Medulla oblongata (tissue), 1 donor: Measurements from ENCODE around the gene NKAPD1.
"Not testable (repeated sequence)": the region's sequence is repeated elsewhere in the genome, so short reads cannot be mapped to it uniquely, and the experiment has no call there.

Experiments
- DNase-seq: peaks from one replicate; pipeline ENCODE4 v3.0.0-alpha.2; 2015; ENCODE audit errors: extremely low spot score

NKAPD1 gene, protein sequence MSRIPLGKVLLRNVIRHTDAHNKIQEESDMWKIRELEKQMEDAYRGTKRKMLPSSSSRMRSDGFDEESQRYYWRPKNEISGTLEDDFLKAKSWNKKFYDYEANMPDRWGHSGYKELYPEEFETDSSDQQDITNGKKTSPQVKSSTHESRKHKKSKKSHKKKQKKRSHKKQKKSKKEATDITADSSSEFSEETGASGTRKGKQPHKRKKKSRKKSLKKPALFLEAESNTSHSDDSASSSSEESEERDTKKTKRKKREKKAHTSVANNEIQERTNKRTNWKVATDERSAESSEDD

GRCh38 chr11:112073941-112074811 lies at the start of gene NKAPD1, which contains the start of gene PIH1D2:
Gene NKAPD1 (plus strand): TSS chr11:112074299. CDS start chr11:112075575, 1,276 bp downstream.
Gene PIH1D2 (minus strand): TSS chr11:112074017. CDS start chr11:112073174, 843 bp downstream.
- peak; percentile 90 for DNase-seq

- peak; percentile 78 for DNase-seq
Observed at GRCh38 chr11:112024773-112025678, 49.1 kb upstream of the NKAPD1 start, which contains the start of gene DLAT. Gene DLAT (plus strand): TSS chr11:112025408. CDS start chr11:112025473, 65 bp downstream.

DNA sequence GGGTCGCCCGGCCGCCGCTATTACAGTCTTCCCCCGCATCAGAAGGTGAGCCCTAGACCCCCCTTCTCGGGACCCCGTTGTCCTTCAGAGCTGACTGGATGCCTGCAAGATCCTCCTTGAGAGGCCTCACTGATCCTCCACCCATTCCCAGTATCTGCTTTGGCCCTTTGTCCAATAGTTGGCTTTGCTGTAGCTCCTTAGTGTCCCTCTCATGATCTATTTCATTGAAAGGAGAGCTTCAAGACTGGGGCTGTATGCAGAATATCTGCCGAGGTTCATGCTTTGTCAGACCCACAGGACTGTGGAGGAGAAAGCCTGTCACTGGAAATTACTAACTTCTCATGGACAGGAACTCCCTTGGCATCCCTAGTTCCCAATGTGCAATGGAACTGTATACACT lies 48.4 kb upstream of the NKAPD1 start:
- no peak for DNase-seq

DNA sequence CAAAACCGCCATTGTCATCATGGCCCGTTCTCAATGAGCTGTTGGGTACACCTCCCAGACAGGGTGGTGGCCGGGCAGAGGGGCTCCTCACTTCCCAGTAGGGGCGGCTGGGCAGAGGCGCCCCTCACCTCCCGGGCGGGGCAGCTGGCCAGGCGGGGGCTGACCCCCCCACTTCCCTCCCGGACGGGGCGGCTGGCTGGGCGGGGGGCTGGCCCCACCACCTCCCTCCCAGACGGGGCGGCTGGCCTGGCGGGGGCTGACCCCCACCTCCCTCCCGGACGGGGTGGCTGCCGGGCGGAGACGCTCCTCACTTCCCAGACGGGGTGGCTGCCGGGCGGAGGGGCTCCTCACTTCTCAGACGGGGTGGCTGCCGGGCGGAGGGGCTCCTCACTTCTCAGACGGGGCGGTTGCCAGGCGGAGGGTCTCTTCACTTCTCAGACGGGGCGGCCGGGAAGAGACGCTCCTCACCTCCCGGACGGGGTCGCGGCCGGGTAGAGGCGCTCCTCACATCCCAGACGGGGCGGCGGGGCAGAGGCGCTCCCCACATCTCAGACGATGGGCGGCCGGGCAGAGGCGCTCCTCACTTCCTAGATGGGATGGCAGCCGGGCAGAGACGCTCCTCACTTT lies 47.2 kb upstream of the NKAPD1 start:
- DNase-seq = not testable (repeated sequence)

DNA sequence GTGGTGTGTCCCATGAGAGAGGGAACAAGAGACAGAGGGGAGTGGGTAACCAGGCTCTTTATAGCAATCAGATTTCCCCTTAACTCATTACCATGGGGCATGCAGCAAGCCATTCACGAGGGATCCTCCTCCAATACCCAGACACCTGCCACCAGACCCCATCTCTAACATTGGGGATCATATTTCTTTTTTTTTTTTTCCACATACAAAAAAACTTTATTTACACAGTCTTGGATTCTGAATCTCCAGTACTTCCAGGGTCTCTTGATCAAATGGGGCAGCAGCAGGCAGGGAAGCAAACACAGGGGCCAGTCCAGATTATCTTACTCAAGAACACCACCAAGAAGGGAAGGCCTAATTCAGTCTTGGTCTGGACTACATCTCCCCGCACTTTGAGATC lies 44.6 kb upstream of the NKAPD1 start:
- DNase-seq = no peak

DNA sequence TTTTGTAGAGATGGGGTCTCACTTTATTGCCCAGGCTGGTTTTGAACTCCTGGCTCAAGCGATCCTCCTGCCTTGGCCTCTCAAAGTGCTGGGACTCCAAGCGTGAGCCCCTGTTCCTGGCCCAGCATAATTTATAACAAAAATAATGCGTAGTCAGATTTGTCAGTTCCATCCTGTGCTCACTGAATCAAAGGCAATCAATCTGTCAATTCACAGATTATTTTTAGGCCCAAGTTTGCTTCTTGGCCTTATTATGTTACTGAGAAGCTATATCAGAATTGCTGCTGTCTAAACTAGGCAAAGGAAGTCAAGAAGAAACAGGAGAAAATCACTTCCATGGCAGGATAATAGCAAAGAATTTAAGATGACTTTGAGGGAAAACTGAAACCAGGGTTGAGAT lies 40.2 kb upstream of the NKAPD1 start:
- no peak for DNase-seq

DNA sequence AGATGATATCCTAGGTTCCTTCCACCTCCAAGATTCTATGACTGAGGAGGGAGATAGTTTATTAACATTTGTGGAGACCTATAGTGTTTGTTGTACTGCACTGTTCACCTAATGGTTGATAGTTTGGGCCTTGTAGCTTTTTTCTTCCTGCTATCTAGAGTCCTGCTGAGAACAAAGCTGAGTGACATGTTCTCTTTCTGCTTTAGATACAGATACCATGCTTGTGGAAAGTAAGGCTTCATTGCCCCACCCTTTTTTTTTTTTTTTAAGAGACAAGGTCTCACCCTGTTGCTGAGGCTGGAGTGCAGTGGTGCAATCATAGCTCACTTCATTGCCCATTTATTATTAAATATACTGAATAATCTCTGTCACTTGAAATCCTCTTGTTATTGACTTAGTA lies 36.6 kb upstream of the NKAPD1 start:
- DNase-seq = no peak

GRCh38 chr11:112042161-112042960 lies 31.7 kb upstream of the NKAPD1 start:
- DNase-seq = no peak

DNA sequence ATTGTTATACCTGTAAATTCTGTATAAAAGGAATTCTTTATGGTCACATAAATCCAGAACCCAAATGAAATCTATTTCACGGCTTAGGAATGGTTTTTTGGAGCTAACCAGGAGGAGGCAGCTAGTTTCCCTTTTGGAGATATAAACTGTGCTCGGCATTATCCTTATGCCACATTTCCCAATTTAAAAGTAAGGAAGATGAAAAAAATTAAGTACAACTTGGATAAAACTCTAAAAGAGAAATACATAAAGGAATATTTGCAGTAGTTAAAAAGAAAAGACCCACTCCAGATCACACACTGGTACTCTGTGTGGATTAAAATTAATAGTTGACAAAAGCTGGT lies 31.2 kb upstream of the NKAPD1 start:
- DNase-seq = no peak

GRCh38 chr11:112044961-112045360 lies 29.1 kb upstream of the NKAPD1 start:
- no peak for DNase-seq

GRCh38 chr11:112046647-112047046 lies 27.5 kb upstream of the NKAPD1 start:
- not testable (repeated sequence) for DNase-seq

DNA sequence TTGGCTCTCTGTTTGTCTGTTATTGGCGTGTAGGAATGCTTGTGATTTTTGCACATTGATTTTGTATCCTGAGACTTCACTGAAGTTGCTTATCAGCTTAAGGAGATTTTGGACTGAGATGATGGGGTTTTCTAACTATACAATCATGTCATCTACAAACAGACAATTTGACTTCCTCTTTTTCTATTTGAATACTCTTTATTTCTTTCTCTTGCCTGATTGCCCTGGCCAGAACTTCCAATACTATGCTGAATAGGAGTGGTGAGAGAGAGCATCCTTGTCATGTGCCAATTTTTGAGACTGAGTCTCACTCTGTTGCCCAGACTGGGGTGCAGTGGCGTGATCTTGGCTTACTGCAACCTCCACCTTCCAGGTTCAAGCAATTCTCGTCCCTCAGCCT lies 25.8 kb upstream of the NKAPD1 start:
- not testable (repeated sequence) for DNase-seq

GRCh38 chr11:112049777-112050176 lies 24.3 kb upstream of the NKAPD1 start:
- no peak for DNase-seq

DNA sequence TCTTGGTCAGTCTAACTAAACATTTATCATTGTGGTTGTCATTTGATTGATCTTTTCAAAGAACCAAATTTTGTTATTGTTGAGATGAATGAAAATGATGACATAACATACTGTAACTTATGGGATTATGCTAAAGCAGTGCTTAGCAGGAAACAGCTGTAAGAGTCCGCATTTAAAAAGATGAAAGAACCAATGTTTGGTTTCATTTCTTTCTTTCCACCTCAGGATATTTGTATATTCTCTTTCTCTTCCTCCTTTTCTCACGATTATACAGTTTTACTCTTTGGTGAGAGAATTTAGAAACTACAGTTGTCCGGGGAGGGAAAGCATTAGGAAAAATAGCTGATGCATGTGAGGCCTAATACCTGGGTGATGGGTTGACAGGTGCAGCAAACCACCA lies 23.4 kb upstream of the NKAPD1 start:
- DNase-seq = no peak

GRCh38 chr11:112051768-112052167 lies 22.3 kb upstream of the NKAPD1 start:
- no peak for DNase-seq

- DNase-seq = no peak
Observed at GRCh38 chr11:112057170-112057569, 16.9 kb upstream of the NKAPD1 start.

GRCh38 chr11:112058103-112058502 lies 16.0 kb upstream of the NKAPD1 start:
- no peak for DNase-seq

DNA sequence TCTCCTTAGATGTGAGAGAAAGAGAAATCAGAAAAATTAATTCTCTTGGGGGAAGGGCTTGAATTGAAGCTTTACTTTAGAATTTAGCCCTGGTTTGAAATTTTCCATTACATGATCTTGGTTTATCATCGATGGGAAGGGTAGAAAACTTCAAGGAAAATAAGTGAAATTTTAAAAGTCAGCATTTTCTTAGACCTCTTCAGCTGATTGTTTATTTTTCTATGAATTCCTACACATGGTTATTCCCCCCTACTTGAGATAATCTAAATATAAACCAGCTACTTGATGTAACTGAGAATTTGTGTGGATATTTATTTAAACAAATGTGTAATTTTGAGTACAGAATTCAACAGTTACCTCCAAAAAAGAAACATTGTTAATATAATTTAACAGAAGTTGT lies 11.2 kb upstream of the NKAPD1 start:
- no peak for DNase-seq

DNA sequence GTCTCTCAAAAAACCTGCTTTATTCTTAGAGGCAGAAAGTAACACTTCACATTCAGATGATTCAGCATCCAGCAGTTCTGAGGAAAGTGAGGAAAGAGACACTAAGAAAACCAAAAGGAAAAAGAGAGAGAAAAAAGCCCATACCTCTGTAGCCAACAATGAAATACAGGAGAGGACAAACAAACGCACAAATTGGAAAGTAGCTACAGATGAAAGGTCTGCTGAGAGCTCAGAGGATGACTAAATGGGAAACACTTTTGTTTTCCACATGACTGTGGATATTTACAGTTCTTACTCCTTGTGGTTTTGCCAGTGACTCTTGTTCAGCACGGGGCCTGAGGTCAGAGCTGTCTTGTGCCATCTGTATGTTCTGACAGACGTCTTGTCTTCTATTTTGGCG lies 8.6 kb downstream of the NKAPD1 start:
- no peak for DNase-seq

DNA sequence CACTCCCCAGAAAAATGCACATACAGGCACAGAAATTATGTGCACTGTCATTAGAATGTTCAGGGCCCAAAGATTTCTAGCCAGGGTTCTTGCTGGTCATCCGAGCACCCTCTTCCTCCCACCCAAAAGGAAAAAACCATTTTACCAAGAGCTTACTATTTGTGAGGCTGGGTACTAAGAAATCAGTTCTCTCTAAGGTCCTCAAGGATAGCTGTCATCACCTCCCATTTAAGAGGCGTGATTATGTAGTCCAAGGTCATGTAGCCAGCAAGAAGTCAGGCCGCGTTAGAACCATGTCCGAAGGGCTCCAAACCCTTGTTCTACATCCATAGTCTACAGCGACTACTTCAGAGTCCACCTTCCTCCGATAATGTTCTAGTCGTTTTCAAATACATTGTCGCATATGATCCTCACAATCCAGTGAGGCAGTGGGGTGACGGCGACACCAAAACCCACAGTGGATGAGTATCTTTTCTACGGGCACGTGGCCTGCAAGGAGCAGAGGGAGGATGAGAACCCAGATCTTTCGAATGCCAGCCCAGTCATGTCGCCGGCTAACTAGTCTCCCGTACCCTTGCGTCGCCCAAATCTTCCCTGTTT lies 11.8 kb downstream of the NKAPD1 start:
- DNase-seq = no peak
